SK-N-SH (cell line): Measurements from ENCODE around the gene ELFN2.

Experiments used
- CTCF ChIP-seq: fragments of 200-600 bp; sonication (generic); IDR thresholded peaks from 2 replicates; pipeline ENCODE4 v1.6.1; 2017; ENCODE audit warnings: antibody characterized with exemption, mild to moderate bottlenecking, moderate library complexity
- EP300 ChIP-seq, 2 experiments: IDR thresholded peaks; 2 replicates each; pipeline versions ENCODE4 v1.4.0 to v1.6.1; 2012; ENCODE audit warnings: borderline replicate concordance in 1 of 2, low read depth in 1 of 2, low read length in 1 of 2
- EZH2phosphoT487 ChIP-seq: fragments of 200-600 bp; sonication (generic); IDR thresholded peaks from 2 replicates; pipeline ENCODE4 v1.6.1; 2017; ENCODE audit warnings: low read depth, mixed run types, mild to moderate bottlenecking, antibody characterized with exemption, moderate library complexity, borderline replicate concordance
- FOXJ3 ChIP-seq: sonication (generic); formaldehyde crosslinking; IDR thresholded peaks from 2 replicates; pipeline ENCODE4 v1.5.1; 2020; ENCODE audit warnings: mild to moderate bottlenecking, missing genetic modification reagents
- GABPA ChIP-seq: IDR thresholded peaks from 2 replicates; pipeline ENCODE4 v1.4.0; 2012; ENCODE audit warnings: low read depth, mild to moderate bottlenecking
- MAX ChIP-seq: IDR thresholded peaks from 2 replicates; pipeline ENCODE4 v1.4.0; 2012; ENCODE audit warnings: low read depth
- NRF1 ChIP-seq: IDR thresholded peaks from 2 replicates; pipeline ENCODE4 v1.6.1; 2012; ENCODE audit warnings: low read depth, mild to moderate bottlenecking, low read length
- POLR2AphosphoS5 ChIP-seq: IDR thresholded peaks from 2 replicates; pipeline ENCODE4 v1.6.1; 2012; ENCODE audit warnings: low read depth, low read length
- RCOR1 ChIP-seq: fragments of 150-350 bp; IDR thresholded peaks from 2 replicates; pipeline ENCODE4 v1.6.1; 2017; ENCODE audit warnings: antibody characterized with exemption, low read length
- REST ChIP-seq: IDR thresholded peaks from 2 replicates; pipeline ENCODE4 v1.6.1; 2012; ENCODE audit warnings: mild to moderate bottlenecking, low read depth, low read length, moderate library complexity
- SMC3 ChIP-seq: IDR thresholded peaks from 2 replicates; pipeline ENCODE4 v1.6.1; 2012; ENCODE audit warnings: low read depth, low read length, improper control_type of control experiment
- TEAD4 ChIP-seq: IDR thresholded peaks from 2 replicates; pipeline ENCODE4 v1.4.0; 2012; ENCODE audit warnings: mild to moderate bottlenecking, borderline replicate concordance; ENCODE audit not compliant: insufficient read depth

GRCh38 chr22:37476389-37477329, 49.4 kb upstream of the ELFN2 start:
- TF ChIP-seq POLR2AphosphoS5 (no peak), GABPA (no peak), EP300 (IDR thresholded peaks at IDR 0.05; ENCODE audit: borderline replicate concordance in 1 of 2, low read depth in 1 of 2, low read length in 1 of 2) (no peak), EZH2phosphoT487 (no peak), NRF1 (no peak), FOXJ3 (CRISPR knock-in tag) (no peak), MAX (no peak), TEAD4 (no peak), RCOR1 (no peak), CTCF (no peak), SMC3 (no peak), REST (no peak)
